GM04503 (cell line): ENCODE results near the gene IQSEC3.

ENCODE experiments used
- DNase-seq: peaks from one replicate; pipeline ENCODE4 v3.0.0-alpha.2; 2012; ENCODE audit warnings: low read depth

The IQSEC3 gene

DNA sequence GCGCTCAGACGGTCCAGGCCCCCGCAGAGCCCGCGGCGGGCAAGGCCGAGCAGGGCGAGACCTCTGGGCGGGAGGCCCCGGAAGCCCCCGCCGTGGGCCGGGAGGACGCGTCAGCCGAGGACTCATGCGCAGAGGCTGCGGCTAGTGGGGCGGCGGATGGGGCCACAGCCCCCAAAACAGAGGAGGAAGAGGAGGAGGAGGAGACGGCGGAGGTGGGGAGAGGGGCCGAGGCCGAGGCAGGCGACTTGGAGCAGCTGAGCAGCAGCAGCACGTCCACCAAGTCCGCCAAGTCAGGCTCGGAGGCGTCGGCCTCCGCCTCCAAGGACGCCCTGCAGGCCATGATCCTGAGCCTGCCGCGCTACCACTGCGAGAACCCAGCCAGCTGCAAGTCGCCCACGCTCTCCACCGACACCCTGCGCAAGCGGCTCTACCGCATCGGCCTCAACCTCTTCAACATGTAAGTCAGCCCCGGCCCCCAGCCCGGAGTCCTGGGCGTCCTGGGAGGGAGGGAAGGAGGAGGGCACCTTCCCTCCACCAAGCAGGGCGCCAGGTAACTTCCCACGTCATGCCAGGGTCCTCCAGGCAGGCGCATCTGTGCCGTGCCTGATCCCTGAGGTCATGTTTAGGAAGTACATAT, 72.4 kb downstream of the IQSEC3 start:
- DNase-seq, result no peak

GRCh38 chr12:139585-139984, 73.0 kb downstream of the IQSEC3 start:
- no peak for DNase-seq

DNA sequence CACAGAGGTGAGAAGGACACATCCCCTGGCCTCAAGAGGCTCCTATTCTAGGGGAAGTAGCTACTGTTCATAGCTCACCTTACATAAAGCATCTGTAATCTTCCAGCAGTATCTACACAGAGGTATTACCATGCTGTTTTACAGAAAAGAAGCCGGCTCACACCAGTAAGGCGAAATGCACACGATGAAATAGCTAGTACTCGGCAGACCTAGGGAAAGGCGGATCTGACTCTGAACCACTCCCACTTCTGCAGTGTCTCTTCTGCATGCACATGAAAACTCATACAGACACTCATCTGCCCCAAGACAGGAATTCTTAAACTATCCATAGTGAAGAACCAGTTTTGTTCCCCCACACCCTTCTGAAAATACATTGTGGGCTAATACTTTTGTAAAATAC, 73.6 kb downstream of the IQSEC3 start:
- no peak for DNase-seq

DNA sequence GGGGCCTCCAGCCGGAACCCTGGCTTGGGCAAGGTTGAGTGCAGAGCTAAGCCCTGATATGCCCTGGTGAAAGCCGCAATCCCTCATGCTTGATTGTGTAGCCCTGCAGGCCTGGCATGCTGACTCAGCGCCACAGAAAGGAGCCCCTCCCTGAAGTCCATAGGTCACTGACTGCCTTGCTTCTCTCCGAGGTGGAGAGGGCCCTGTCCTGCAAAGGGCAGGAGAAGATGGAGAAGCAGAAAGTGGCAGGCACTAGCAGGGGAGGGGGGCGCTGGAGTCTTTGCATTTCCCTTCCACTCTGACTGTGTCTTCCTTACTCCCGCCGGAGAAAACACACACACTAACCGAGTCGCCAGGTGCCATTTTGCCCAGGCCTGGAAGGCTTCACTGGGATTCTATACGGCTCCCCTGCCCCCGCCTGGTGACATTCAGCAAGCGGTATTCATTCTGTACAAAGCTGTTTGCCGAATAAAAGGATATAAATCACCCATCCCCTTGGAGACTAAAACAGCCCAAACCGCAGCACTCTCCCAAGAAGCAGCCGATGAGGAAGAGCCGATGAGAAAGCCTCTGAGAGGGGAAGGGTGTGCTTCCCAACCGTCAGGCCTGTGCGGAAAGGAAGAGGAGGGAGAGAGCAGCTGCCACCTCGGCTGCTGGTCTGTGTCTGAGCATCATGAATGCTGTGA, 77.5 kb downstream of the IQSEC3 start:
- DNase-seq, result no peak

- DNase-seq, result no peak
Observed at GRCh38 chr12:144650-145284, 78.2 kb downstream of the IQSEC3 start.

DNA sequence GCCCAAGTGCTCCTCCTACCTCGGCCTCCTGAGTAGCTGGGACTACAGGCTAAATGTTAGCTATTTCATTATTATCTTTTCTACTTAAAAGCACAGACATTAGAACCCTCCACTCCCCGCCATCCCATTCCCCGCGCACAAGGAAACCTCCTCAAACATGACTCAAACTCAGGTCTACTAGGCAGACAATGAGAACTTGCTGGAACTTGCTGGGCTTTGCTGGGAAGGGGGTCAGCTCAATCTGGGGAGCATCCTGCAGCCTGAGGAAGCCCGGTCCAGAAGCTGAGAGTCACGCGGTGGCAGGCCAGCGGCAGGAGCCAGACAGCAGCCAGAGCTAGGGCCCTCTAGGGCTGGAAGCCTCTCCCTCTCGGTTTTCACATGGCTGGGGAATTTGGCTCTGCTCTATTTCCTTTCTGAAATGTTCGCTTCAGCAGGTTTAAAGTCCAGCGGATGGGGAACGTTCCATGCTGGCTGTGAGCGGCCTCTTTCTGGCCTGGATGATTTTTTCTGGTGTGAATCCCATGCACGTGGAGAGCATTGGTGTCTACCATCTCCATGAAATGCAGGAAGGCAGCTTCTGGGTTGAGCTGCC, 78.9 kb downstream of the IQSEC3 start:
- no peak for DNase-seq

- no peak for DNase-seq
Observed at GRCh38 chr12:147242-147641, 80.7 kb downstream of the IQSEC3 start.

DNA sequence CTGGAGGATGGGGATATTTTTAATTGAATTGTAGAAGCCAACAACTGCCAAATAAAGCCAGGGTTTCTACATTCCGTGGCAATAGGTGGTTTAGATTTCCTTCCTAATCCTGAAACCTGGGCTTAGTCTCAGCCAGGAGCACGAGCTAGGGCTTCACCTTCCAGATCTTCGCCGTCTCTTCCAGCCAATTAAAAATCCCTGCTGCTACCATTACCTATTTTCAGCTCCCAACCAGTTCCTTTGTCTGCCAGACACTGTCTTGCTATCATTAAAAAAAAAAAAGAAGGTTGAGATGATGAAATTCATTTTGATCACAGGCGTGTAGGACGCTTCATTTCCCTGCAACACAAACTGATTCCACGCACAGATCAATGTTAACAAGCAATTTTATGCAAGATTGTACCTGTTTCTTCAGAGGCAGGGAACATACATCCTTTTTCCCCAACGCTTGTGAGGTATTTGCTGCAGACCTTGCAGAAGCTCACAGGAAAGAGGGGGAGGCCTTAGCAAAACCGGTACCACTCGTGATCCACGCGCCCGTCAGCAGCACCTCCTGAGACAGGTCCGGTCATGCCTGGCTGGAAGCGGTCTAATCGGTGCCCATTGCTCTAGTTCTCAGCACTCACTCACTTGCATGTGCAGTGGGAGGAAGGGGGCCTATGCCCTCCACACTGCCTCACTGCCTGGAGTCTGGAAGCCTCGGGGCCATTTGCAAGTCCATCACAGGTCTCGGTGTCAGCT, 82.3 kb downstream of the IQSEC3 start:
- DNase-seq, result no peak

DNA sequence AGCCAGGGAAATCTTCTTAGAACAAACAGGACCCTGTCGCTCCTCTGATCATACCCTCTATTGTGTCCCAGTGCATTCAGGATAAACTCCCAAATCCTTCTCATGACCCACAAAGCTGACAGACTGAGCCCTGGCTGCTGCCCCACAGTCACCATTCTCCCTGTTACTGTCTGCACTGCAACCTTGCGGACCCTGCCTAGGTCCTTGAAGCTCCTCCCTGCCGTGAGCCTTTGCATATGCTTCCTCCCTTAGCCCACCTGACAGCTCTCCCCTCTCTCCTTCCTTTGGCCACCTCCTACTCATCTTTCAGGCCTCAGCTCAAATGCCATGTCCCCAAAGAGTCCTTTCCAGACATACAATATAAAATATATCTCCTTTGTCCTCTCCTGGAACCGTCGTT, 85.0 kb downstream of the IQSEC3 start:
- DNase-seq, result no peak

GRCh38 chr12:152440-152839, 85.9 kb downstream of the IQSEC3 start:
- no peak for DNase-seq

DNA sequence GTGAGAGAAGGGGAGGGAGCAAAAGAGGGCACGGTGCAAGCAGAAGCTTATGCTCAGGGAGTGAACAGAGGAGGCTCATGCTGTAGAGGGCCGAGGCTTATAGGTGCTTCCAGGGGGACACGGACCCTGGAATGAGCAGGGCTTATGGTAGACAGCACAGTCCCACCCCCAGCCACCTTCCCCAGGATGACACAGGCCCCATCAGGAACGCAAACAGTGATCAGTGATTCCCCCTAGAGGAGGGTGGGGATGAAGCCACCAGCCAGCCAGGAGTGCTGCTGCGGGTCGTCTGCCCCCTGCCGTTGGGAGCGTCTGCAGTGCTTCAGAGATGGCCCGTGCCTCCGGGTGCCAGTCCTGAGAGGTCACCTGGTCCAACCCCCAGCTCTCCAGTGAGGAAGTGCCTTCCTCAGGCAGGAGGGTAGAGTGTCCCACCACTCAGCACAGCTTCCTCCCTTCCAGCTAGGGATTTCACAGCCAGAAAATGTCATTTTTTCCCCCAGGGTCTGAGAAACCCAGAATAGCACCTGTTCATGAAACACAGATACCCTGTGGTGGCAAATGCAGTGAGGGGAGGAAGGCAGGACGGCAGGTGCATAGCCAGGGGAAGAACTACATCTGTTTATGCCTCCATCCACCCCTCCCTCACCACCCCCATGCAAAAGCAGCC, 86.6 kb downstream of the IQSEC3 start:
- no peak for DNase-seq

DNA sequence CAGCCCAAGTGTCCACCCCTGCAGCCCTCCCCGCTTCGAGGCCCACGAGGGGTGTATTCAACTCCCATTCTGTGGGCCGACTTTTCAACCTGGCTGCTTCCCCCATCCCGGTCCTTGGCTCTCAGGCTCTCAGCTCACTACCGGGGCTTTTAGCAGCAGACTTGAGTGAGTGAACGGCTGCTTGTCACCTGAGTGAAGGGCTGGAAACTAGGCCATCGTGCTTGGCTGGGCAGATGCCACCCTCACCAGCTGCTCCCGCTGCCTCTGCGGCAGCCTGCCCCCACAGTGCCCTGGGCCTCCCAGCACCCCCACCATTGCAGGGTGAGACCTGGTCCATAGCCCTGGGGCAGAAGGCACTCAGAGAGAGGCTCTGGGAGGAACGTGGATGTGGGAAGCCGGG, 87.5 kb downstream of the IQSEC3 start:
- no peak for DNase-seq

GRCh38 chr12:155006-155405, 88.4 kb downstream of the IQSEC3 start:
- DNase-seq, result no peak

- DNase-seq, result no peak
Observed at GRCh38 chr12:155646-156045, 89.1 kb downstream of the IQSEC3 start.

- DNase-seq, result no peak
Observed at GRCh38 chr12:156945-157344, 90.4 kb downstream of the IQSEC3 start.

GRCh38 chr12:157644-158043, 91.1 kb downstream of the IQSEC3 start:
- DNase-seq, result no peak

DNA sequence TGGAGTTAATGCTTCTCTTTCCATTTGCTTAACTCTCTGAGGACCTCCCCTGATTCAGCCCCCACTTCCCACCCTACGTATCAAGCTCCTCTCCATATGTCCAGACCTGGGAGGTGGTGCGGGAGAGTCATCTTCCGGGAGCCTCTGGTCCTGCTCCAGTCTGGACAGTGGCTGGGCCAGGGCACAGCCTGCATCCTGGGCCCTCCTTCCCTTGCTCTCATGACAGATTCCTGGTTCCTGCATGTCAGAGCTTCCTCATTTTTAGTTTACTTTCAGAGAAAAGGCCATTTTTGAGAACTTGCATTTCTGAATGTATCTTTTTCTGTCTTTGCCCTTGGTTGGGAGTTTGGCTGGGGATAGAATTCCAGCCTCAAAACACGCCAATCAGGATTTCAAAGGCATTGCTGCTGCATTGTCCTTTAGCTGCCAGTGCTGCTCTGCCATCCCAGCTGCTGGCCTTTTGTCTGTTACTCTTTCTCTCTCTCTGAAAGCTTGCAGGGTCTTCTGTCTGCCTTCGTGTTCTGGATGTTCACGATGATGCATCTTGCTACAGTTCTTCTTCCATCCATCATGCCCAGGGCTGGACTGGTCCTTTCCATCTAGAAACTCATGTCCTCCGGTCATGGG, 92.7 kb downstream of the IQSEC3 start:
- DNase-seq, result no peak

DNA sequence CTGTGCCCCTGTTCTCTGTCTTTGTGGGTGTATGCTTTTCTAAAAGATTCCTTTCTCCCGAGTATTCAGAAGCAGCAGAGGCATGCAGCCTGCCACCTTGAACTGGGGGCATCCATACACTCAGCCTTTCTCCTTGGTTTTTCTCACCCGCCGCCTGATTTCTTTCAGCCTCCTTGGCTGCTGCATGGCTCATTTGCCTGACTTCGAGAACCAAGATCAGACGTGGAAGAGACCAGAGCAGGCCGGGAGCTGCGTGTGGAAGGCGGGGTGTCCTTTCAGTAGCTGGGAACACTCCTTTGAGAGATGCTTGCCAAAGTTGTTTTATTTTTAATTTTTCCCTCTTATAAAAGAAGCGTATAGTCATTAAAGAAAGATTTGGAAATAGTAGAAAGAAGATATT, 94.3 kb downstream of the IQSEC3 start:
- no peak for DNase-seq

DNA sequence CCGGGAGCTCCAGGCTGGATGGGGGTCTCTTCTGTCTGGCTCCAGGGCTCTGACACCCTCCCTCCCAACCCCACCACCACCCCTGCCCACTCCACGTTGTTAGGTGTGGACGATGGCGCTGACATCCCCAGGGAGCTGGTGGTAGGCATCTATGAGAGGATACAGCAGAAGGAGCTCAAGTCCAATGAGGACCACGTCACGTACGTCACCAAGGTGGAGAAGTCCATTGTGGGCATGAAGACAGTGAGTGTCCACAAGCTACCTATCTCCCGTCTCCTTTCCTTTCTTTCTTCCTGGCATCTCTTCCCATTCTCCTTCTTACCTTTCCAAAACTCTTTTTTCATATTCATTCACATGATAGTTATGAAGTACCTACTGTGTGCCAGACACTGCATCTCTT, 95.3 kb downstream of the IQSEC3 start:
- DNase-seq, result no peak

DNA sequence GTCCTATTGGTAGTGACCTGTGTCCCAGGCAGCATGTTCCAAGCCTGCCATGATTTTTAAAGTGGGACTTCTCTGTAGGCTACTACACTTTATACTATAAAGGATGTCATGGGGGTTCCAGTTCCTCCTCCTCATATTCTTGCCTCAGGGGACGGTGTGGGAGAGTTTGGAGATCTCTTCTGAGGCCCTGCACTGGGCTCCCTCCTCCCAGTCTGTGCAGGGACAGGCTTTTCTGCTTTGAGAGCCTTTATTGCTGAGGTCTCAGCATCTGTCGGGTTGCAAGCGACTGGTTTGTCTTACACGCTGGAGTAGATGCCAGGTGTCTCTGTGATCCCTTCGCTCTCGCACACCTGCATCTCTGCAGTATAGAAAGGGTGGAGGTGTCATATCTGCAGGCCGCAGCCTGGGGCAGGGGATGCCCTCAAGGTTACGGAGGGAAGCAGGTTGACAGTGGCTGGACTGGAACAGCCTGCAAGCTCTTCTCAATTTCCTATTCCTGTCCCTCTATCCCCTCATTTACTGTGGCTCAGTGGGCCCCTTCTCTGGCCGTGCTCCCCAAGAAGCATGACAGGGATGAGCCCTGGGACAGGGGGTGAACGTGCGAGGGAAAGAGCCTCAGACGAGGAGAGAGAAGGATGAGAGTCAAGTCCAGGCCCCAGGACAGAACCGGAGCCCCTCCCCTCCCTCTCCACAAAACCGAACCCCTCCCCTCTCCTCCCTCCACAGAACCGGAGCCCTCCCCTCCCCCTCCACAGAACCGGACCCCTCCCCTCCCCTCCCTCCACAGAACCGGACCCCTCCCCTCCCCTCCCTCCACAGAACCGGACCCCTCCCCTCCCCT, 96.1 kb downstream of the IQSEC3 start:
- DNase-seq, result no peak
